Activated CD8-positive, alpha-beta T cell treated with anti-CD3 and anti-CD28 coated beads for 36 hours (primary cell): ENCODE measurements around the gene CAPRIN2. TPM values are rescaled to one million over a fixed set of nuclear protein-coding genes. Genes with fewer than 3 reads are reported as not detected.

ENCODE experiments used
- ATAC-seq: fragments of 200-7000 bp; cut with Tn5 transposase; one replicate; pipeline ENCODE4 v1.10.0; 2021; ENCODE audit warnings: mild to moderate bottlenecking, moderate library complexity
- CTCF ChIA-PET: fragments of 350-600 bp; sonication (Branson Sonifier 250); formaldehyde crosslinking; loops from one replicate; lab custom pipeline; 2021; ENCODE audit warnings: antibody characterized with exemption; lab: Charles Lee
- POLR2A ChIA-PET: fragments of 350-600 bp; sonication (Branson Sonifier 250); formaldehyde crosslinking; loops from one replicate; lab custom pipeline; 2021; ENCODE audit warnings: antibody characterized with exemption; lab: Charles Lee
- DNase-seq: peaks from one replicate; pipeline ENCODE4 v3.0.0-alpha.2; 2020
- H3K27ac Mint-ChIP-seq: one replicate; pipeline ENCODE4 v1.8.0; 2021; ENCODE audit warnings: mild to moderate bottlenecking, mixed read lengths
- H3K27me3 Mint-ChIP-seq: one replicate; pipeline ENCODE4 v1.8.0; 2021; ENCODE audit warnings: mixed read lengths
- H3K36me3 Mint-ChIP-seq: one replicate; pipeline ENCODE4 v1.8.0; 2021; ENCODE audit warnings: low read depth, mixed read lengths
- H3K4me1 Mint-ChIP-seq: one replicate; pipeline ENCODE4 v1.8.0; 2021; ENCODE audit warnings: low read depth, mixed read lengths
- H3K4me3 Mint-ChIP-seq: one replicate; pipeline ENCODE4 v1.8.0; 2021; ENCODE audit warnings: mild to moderate bottlenecking, moderate library complexity, mixed read lengths
- H3K9me3 Mint-ChIP-seq: one replicate; pipeline ENCODE4 v1.8.0; 2021; ENCODE audit warnings: mixed read lengths
- intact Hi-C: fragments of 100-400 bp; cut with micrococcal nuclease; formaldehyde crosslinking; loops from one replicate; pipeline ENCODE4 v1.10.0; 2022
- total RNA-seq, 2 experiments: library from RNA; stranded (reverse); gene quantifications; one replicate each; pipeline ENCODE4 v1.2.3, GENCODE V29; 2021
- TF ChIP-seq, protein P1 (sequence below): fragments of 200-600 bp; IDR thresholded peaks from one replicate; pipeline ENCODE4 v1.8.0; 2022; ENCODE audit warnings: antibody characterized with exemption, mild to moderate bottlenecking

CAPRIN2 gene
- total RNA-seq, 2 experiments from 2014 or later = 8.1 to 11.7 TPM

DNA sequence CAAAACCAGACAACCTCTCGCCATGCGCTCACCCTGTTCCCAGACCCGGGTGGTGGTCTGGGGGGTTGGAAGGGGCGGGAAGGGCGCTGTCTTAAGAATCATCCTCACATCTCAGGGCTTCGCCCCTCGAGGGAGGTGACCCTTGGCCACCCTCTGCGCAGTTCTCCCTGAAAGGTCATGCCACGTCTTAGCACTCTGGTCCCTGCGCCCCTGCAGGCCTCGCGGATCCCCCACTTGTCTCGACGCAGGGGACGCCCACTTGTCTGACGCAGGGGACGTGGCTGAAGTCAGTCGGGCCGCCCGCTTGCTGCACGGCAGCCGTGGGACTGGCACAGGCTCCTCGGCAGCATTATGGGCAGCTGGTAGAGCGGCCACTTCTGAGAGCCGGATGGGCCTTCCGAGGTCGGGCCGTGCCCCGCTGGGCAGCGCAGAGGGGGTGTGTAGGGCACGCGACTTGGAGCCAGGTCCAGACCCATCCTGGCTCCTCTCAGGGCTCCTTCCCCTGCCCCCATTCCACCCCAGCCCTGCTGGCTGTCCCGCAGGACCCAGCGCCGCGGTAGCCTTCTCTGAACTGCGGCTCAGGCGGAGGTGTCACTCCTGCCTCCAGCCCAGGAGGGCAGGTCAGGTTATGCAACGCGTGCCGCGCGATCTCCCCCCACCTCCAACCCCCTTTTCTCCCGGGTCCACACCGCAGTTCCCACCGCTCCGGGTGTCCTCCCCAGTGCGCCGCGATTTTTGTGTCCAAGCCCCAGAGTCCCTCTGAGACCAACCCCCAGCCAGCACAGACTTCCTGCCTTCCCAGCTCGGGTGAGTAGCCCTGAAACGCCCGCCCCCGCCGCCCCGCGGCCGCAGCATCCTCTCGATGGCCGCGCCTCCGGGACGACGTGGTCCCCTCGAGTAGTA lies 40.9 kb upstream of the CAPRIN2 start:
- intact Hi-C loops = loop anchor here (1.0 kb wide), 1 partner anchor 40 kb away; no protein-coding TSS in a partner anchor
- no peaks in the 10 kb centered on the region for H3K36me3 Mint-ChIP-seq
- ChIA-PET CTCF (interaction anchor here (0.6 to 1.9 kb wide), 6 partner anchors 11 to 51 kb away, joined by 3 to 8 read pairs (median 4); no protein-coding TSS in a partner anchor), POLR2A (interaction anchor here (0.6 to 1.7 kb wide), 5 partner anchors 20 to 100 kb away, joined by 3 to 9 read pairs (median 3); partner anchors contain the start of genes CAPRIN2 and IPO8)
- peak; percentile 78 for ATAC-seq
- H3K4me1 Mint-ChIP-seq = peaks cover 14% of the 10 kb centered on the region
- peaks cover 36% of the 10 kb centered on the region for H3K27me3 Mint-ChIP-seq
- TF ChIP-seq, protein P1, sequence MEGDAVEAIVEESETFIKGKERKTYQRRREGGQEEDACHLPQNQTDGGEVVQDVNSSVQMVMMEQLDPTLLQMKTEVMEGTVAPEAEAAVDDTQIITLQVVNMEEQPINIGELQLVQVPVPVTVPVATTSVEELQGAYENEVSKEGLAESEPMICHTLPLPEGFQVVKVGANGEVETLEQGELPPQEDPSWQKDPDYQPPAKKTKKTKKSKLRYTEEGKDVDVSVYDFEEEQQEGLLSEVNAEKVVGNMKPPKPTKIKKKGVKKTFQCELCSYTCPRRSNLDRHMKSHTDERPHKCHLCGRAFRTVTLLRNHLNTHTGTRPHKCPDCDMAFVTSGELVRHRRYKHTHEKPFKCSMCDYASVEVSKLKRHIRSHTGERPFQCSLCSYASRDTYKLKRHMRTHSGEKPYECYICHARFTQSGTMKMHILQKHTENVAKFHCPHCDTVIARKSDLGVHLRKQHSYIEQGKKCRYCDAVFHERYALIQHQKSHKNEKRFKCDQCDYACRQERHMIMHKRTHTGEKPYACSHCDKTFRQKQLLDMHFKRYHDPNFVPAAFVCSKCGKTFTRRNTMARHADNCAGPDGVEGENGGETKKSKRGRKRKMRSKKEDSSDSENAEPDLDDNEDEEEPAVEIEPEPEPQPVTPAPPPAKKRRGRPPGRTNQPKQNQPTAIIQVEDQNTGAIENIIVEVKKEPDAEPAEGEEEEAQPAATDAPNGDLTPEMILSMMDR = no peak
- H3K4me3 Mint-ChIP-seq = peak overlapping the region; percentile 75
- no peaks in the 10 kb centered on the region for H3K9me3 Mint-ChIP-seq
- H3K27ac Mint-ChIP-seq = peak overlapping the region; percentile 70
- peak; percentile 88 for DNase-seq

DNA sequence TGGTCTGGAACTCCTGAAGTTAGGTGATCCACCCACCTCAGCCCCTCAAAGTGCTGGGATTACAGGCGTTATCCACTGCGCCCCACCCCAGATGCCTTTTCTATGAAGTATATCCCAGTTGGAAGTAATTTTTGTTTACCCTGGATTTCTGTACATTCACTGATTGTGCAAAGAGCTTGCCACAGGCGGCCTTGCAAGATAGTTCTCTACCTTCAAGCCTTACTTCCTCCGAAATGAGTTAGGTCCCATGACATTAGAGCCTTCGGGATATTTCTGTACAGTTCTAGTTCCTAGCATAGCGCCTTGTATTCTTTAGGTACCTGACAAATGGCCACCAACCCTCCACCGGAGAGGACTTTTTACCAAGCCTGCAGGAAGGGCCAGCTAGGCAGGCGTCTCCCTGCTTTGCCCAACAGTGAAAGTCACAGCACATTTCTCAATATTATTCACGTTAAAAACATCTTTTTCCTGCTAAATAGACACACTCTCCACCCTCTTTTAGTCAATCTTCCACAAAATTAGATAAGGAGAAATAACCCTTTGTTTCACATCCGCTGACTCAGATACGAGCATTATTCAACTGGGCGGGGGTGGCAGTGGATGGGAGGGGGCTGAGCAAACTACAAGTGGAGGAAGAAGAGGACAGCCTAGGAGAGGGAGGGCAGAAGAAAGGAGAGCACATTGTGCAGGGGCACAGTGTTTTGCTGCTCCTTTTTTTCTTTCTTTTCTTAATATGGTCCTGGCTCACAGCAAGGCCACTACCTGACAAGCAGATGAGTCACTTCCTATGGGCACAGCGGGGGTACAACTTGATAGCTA lies 40.0 kb upstream of the CAPRIN2 start:
- ATAC-seq (peak; percentile 71), DNase-seq (peak; percentile 72)
- CTCF ChIA-PET = interaction anchor here (0.6 to 1.9 kb wide), 3 partner anchors 12 to 50 kb away, joined by 3 to 8 read pairs (median 4); no protein-coding TSS in a partner anchor
- Mint-ChIP-seq H3K4me3 (peak overlapping the region; percentile 75), H3K4me1 (peaks cover 14% of the 10 kb centered on the region), H3K27me3 (peaks cover 32% of the 10 kb centered on the region), H3K36me3 (no peaks in the 10 kb centered on the region), H3K9me3 (no peaks in the 10 kb centered on the region), H3K27ac (peak overlapping the region; percentile 63)
- TF ChIP-seq, protein P1 = no peak
- POLR2A ChIA-PET = interaction anchor here (0.6 to 1.7 kb wide), 4 partner anchors 19 to 99 kb away, joined by 3 to 9 read pairs (median 3); partner anchors contain the start of genes CAPRIN2 and IPO8
- intact Hi-C loops = loop anchor here (1.0 kb wide), 1 partner anchor 39 kb away; no protein-coding TSS in a partner anchor

DNA sequence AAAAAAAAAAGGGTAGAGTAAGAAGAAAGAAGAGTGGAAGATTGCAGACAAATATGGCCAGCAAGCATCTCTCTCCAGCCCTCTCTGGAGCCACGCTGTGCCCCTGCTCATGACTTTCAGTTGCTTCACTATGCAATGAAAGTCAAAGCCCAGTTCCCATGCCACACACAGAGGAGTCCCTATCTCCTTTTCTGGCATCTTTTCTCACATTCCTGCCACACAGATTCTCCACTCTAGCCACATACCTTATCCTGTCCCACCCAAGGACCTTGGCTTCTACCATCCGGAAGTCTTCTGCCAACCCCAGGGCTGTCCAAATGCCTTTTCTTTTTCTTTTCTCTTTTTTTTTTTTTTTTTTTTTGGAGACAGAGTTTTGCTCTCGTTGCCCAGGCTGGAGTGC lies 39.3 kb upstream of the CAPRIN2 start:
- Mint-ChIP-seq H3K27ac (no peak overlapping the region), H3K27me3 (peaks cover 30% of the 10 kb centered on the region), H3K9me3 (no peaks in the 10 kb centered on the region), H3K36me3 (no peaks in the 10 kb centered on the region), H3K4me1 (peaks cover 14% of the 10 kb centered on the region), H3K4me3 (no peak overlapping the region)
- intact Hi-C loops = no loop called here
- CTCF ChIA-PET = no interaction called here
- DNase-seq (no peak), ATAC-seq (no peak)
- POLR2A ChIA-PET = no interaction called here
- TF ChIP-seq, protein P1 = no peak

DNA sequence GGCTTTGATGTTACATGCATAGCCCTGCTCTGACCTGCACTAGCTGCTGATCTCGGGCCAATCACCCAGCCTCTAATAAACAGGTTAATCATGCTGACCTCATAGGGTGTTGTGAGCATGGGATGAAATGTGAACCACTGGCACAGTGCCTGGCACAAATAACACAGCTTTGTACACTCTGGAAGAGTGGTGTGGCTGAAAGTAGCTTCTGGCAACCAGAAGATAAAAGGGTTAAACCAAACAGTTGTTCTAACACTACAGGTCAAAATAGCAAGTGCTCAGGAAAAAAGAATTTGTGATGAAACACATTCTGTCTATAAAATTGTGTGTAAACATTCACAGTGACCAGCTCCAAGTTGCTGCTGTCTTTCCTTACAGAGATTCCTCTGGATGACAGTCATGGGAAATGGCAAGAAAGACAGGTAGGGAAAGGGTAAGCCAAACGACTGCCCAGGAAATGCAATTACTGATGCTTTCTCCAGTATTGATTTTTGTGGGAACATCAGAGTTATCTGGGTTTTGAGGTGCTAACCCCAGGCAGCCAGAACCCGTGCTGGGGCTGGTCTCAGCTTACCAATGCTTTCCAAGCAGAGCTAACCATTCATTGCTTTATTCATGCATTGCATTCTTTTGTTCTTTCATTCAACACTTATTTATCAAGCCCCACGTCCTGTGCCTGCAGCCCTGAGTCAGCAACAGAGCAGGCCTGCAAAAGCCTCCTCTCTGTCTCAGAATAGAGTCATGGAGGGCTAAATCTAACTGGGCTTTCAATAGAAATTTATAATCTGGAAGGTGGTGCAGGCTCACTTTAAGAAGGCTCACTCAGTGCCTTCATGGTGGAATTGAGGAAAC lies 38.1 kb upstream of the CAPRIN2 start:
- ATAC-seq (no peak), DNase-seq (no peak)
- TF ChIP-seq, protein P1 = no peak
- intact Hi-C loops = no loop called here
- Mint-ChIP-seq H3K27me3 (peaks cover 22% of the 10 kb centered on the region), H3K4me3 (no peak overlapping the region), H3K36me3 (no peaks in the 10 kb centered on the region), H3K4me1 (peaks cover 14% of the 10 kb centered on the region), H3K27ac (no peak overlapping the region), H3K9me3 (no peaks in the 10 kb centered on the region)
- POLR2A ChIA-PET = no interaction called here
- CTCF ChIA-PET = no interaction called here
